Endothelial cell of umbilical vein (primary cell): ENCODE measurements around the gene ANKUB1.

Source experiments
- CTCF ChIP-seq, 2 donors: IDR thresholded peaks; 1 replicate in 1 of 2; 2 replicates in 1 of 2; pipeline ENCODE4 v1.5.1; 2011; ENCODE audit warnings: low read length in 2 of 2, mild to moderate bottlenecking in 2 of 2, moderate library complexity in 2 of 2, control low read depth in 1 of 2, inconsistent platforms in 1 of 2, low read depth in 1 of 2; ENCODE audit not compliant: insufficient read depth in 1 of 2; ENCODE audit errors: extremely low read depth in 1 of 2
- EZH2 ChIP-seq: IDR thresholded peaks from 2 replicates; pipeline ENCODE4 v1.6.1; 2012; ENCODE audit warnings: borderline replicate concordance, low read depth, mild to moderate bottlenecking, moderate library complexity, low read length, inconsistent platforms; ENCODE audit not compliant: severe bottlenecking
- FOS ChIP-seq: IDR thresholded peaks from 2 replicates; pipeline ENCODE4 v1.6.1; 2011; ENCODE audit warnings: mild to moderate bottlenecking, low read length, moderate library complexity, borderline replicate concordance; ENCODE audit not compliant: insufficient read depth
- MYC ChIP-seq: IDR thresholded peaks from one replicate; pipeline ENCODE4 v1.6.1; 2011; ENCODE audit warnings: mild to moderate bottlenecking, low read depth, low read length
- POLR2A ChIP-seq: IDR thresholded peaks from 2 replicates; pipeline ENCODE4 v1.6.1; 2012; ENCODE audit warnings: low read depth, mild to moderate bottlenecking, control low read depth, low read length
- POLR2AphosphoS5 ChIP-seq: IDR thresholded peaks from 2 replicates; pipeline ENCODE4 v1.6.1; 2012; ENCODE audit warnings: low read depth, mild to moderate bottlenecking, control low read depth, low read length, moderate library complexity; ENCODE audit not compliant: insufficient read depth

GRCh38 chr3:149753717-149754116, 38.6 kb downstream of the ANKUB1 start:
- TF ChIP-seq CTCF (IDR thresholded peaks at IDR 0.05; ENCODE audit: extremely low read depth in 1 of 2, insufficient read depth in 1 of 2, low read depth in 1 of 2, low read length in 2 of 2): no peak
- no peak for TF ChIP-seq POLR2AphosphoS5
- TF ChIP-seq MYC: no peak
- no peak for TF ChIP-seq POLR2A
- no peak for TF ChIP-seq EZH2
- no peak for TF ChIP-seq FOS
